Measurements from ENCODE around the gene LOXL3. TPM values are rescaled to one million over a fixed set of nuclear protein-coding genes. Genes with fewer than 3 reads are reported as not detected.
"Not testable (repeated sequence)": the region's sequence is repeated elsewhere in the genome, so short reads cannot be mapped to it uniquely, and the experiment has no call there.

Gene LOXL3
- total RNA-seq, 1 donor from 2014 or later = 12.1 TPM

GRCh38 chr2:74564222-74564621 lies 10.5 kb upstream of the LOXL3 start:
- TF ChIP-seq, protein P1, sequence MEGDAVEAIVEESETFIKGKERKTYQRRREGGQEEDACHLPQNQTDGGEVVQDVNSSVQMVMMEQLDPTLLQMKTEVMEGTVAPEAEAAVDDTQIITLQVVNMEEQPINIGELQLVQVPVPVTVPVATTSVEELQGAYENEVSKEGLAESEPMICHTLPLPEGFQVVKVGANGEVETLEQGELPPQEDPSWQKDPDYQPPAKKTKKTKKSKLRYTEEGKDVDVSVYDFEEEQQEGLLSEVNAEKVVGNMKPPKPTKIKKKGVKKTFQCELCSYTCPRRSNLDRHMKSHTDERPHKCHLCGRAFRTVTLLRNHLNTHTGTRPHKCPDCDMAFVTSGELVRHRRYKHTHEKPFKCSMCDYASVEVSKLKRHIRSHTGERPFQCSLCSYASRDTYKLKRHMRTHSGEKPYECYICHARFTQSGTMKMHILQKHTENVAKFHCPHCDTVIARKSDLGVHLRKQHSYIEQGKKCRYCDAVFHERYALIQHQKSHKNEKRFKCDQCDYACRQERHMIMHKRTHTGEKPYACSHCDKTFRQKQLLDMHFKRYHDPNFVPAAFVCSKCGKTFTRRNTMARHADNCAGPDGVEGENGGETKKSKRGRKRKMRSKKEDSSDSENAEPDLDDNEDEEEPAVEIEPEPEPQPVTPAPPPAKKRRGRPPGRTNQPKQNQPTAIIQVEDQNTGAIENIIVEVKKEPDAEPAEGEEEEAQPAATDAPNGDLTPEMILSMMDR (IDR thresholded peaks at IDR 0.05) = no peak

DNA sequence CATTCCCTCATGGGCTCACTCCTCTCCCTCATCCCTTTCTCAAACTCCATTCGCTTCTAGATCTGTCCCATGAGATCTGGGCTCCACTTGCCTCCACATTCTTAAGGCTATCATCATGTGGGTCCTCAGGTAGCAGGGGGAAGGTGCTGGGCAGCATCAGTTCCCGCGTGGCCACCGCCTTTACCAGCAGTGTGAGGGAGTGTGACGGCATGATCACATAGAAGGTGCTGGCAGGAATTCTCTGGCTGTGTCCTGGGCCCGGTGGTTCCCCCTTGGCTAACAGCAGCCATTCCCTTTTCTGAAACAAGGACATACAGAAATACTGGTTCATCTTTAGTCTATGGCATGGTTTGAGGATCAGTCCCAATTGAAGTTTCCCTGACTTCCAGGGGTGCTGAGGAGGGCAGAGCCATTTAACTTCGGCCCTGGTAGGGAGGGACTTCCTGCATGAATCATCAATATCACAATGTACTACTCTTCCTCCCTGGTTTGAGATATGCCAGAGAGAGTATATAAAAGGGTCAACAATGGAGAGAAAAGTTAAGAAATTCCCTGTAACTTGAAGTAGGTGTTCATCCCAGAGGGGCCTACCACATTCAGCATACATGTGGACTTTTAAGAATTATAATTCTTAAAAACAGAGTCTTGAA lies 8.5 kb upstream of the LOXL3 start:
- no peak overlapping the region for H3K27ac ChIP-seq
- intact Hi-C loops (cut with DNase I) = no loop called here
- no peaks in the 10 kb centered on the region for H3K27me3 ChIP-seq (ENCODE audit: low read depth)
- TF ChIP-seq, protein P1 (IDR thresholded peaks at IDR 0.05) = no peak
- no peaks in the 10 kb centered on the region for H3K9me3 ChIP-seq
- H3K4me1 ChIP-seq = no peaks in the 10 kb centered on the region
- ATAC-seq = no peak
- DNase-seq = no peak
- no peaks in the 10 kb centered on the region for H3K36me3 ChIP-seq
- no peak overlapping the region for H3K4me3 ChIP-seq

More at GRCh38 chr2:74564222-74564621, 10.5 kb upstream of the LOXL3 start:
- no peaks in the 10 kb centered on the region for H3K36me3 ChIP-seq
- DNase-seq = no peak
- no peak overlapping the region for H3K4me3 ChIP-seq
- no peak overlapping the region for H3K27ac ChIP-seq
- no peaks in the 10 kb centered on the region for H3K27me3 ChIP-seq (ENCODE audit: low read depth)
- no peaks in the 10 kb centered on the region for H3K9me3 ChIP-seq
- ATAC-seq = no peak
- peaks cover 12% of the 10 kb centered on the region for H3K4me1 ChIP-seq
- intact Hi-C loops (cut with DNase I) = no loop called here

DNA sequence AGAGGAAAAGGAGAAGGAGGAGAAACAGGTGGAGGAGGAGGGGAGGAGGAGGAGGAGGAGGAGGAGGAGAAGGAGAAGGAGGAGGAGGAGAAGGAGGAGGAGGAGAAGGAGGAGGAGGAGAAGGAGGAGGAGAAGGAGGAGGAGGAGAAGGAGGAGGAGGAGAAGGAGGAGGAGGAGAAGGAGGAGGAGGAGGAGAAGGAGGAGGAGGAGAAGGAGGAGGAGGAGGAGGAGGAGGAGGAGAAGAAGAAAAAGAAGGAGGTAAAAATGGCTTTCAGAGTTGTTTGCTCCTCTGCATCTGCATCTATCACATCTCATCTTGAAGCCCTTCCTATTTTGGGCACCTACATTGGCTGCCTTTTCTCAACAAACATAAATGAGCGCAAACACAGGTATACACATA lies 7.3 kb upstream of the LOXL3 start:
- H3K27ac ChIP-seq; H3K9me3 ChIP-seq; H3K27me3 ChIP-seq (ENCODE audit: low read depth); DNase-seq; H3K4me1 ChIP-seq; H3K36me3 ChIP-seq; intact Hi-C loops (cut with DNase I); H3K4me3 ChIP-seq; ATAC-seq: not testable (repeated sequence)

DNA sequence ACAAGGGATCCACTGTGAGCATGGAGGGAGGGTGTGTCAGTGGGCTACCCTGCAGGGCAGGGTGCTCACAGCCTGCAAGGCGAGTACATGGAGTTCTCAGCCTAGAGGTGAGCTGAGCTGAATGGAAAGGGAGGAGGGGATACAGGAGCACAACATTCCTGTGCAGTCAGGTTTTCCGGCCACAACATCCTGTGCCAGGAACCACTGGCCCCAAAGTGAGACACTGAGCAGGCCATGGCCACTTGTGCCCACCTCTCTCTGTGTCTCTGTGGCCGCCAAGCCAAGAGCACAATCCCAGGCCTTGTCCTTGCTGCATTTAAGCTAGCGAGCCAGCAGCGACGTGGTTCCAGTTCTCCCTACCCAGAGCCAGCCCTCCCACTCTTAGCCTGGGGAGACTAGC lies 6.8 kb upstream of the LOXL3 start:
- DNase-seq (no peak), ATAC-seq (no peak)
- intact Hi-C loops (cut with DNase I) = no loop called here
- Histone ChIP-seq H3K4me3 (no peak overlapping the region), H3K27me3 (ENCODE audit: low read depth) (no peaks in the 10 kb centered on the region), H3K36me3 (peaks cover 12% of the 10 kb centered on the region), H3K4me1 (peaks cover 2% of the 10 kb centered on the region), H3K9me3 (no peaks in the 10 kb centered on the region), H3K27ac (no peak overlapping the region)
- TF ChIP-seq, protein P1 (IDR thresholded peaks at IDR 0.05) = no peak

- no peaks in the 10 kb centered on the region for H3K9me3 ChIP-seq
- intact Hi-C loops (cut with DNase I) = no loop called here
- DNase-seq (no peak), ATAC-seq (no peak)
- peaks cover 7% of the 10 kb centered on the region for H3K4me1 ChIP-seq
- H3K4me3 ChIP-seq = no peak overlapping the region
- H3K27me3 ChIP-seq (ENCODE audit: low read depth) = no peaks in the 10 kb centered on the region
- TF ChIP-seq, protein P1 (IDR thresholded peaks at IDR 0.05) = no peak
- no peak overlapping the region for H3K27ac ChIP-seq
- H3K36me3 ChIP-seq = peaks cover 12% of the 10 kb centered on the region
Measured at GRCh38 chr2:74559912-74560311, 6.2 kb upstream of the LOXL3 start.

DNA sequence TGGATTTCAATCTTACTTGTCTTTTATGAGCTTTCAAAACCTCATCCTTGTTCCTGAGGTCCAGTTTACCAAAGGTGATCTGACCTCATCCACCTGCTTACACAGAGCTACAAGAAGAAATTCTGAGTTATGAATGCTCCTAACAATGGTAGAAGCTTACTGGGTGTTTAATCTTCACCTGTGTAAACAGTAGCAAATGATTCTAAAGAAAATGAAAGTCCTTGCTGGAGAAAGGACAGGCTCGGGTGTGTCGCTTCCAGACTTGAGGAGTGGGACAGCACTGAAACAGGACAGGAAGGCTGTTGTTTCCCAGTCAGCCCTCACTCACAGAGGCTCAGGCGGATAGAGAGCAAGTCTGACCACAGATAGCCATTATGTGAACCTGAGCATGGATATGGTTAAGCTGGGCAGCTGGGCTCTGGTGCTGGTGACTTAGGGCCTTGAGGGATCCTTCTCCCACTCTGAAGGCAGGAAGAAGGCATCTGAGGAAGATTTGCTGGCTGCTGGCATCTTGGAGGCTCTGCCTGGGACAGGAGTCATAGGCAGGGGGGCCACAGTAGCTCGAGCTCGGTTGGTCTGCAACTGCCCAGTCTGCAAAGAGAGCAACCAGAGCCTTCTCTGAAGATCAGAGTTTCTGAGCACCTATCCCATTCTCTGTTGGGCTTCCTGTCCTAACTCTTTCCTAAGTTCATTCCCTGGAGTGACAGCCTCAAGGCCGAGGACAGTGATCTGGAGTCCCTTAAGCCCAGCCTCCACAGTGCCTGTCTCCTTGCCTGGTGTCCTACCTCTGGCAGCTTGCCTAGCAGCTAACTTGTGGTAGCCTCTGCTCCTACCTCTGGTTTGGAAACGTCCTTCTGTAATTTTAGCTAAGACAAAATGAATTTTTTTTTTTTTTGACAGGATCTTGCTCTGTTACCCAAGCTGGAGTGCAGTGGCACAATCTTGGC lies 4.8 kb upstream of the LOXL3 start:
- Histone ChIP-seq H3K27me3 (ENCODE audit: low read depth) (no peaks in the 10 kb centered on the region), H3K27ac (no peak overlapping the region), H3K4me3 (no peak overlapping the region), H3K36me3 (peaks cover 12% of the 10 kb centered on the region), H3K9me3 (no peaks in the 10 kb centered on the region), H3K4me1 (peaks cover 9% of the 10 kb centered on the region)
- intact Hi-C loops (cut with DNase I) = no loop called here
- TF ChIP-seq, protein P1 (IDR thresholded peaks at IDR 0.05) = no peak
- DNase-seq = no peak
- ATAC-seq = no peak

Measured in lower lobe of right lung (tissue), 2 donors.